Measurements from ENCODE around the gene PRSS3.
"Not testable (repeated sequence)": the region's sequence is repeated elsewhere in the genome, so short reads cannot be mapped to it uniquely, and the experiment has no call there.

PRSS3 gene

GRCh38 chr9:33818847-33819500 is 23.6 kb downstream of the PRSS3 start:
- DNase-seq = peak; percentile 54

- no peak for DNase-seq
Measured at GRCh38 chr9:33820231-33820745, 24.9 kb downstream of the PRSS3 start.

DNA sequence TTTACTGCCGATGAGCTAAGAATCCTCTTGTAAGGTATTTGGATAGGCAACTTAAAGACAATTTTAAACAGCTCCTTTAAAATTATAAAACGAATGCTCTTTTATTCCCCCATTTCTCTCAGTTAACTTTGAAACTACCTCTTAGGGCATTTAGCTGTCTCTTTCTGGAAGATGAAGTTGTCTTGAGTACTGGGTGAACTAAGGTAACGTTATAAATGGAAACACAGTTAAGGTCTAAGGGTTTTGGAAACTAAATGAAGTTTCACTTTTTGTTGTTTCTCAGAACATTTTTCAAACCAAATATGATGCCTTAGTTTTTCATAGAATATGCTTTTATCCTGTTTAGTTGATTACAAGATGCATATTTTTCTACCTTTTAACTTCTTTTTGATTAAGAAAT is 28.4 kb downstream of the PRSS3 start:
- DNase-seq = no peak

- not testable (repeated sequence) for DNase-seq
Measured at GRCh38 chr9:33827285-33827684, 31.9 kb downstream of the PRSS3 start.

DNA sequence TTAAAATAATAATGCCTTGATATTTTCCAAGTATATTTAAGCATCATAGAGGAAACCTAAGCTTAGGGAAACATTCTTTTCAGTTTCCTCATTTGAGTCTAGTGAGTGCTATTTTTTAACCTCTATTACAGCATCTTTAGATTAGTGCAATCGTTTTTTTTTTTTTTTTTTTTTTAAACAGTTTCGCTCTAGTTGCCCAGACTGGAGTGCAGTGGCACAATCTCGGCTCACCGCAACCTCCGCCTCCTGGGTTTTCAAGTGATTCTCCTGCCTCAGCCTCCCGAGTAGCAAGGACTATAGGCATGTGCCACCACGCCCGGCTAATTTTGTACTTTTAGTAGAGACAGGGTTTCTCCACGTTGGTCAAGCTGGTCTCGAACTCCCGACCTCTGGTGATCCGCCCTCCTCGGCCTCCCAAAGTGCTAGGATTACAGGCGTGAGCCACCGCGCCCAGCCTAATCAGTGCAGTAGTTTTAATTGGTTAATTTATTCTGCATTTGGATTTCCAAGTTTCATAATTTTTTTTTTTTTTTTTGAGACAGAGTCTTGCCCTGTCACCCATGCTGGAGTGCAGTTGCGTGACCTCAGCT is 34.4 kb downstream of the PRSS3 start:
- DNase-seq = not testable (repeated sequence)

DNA sequence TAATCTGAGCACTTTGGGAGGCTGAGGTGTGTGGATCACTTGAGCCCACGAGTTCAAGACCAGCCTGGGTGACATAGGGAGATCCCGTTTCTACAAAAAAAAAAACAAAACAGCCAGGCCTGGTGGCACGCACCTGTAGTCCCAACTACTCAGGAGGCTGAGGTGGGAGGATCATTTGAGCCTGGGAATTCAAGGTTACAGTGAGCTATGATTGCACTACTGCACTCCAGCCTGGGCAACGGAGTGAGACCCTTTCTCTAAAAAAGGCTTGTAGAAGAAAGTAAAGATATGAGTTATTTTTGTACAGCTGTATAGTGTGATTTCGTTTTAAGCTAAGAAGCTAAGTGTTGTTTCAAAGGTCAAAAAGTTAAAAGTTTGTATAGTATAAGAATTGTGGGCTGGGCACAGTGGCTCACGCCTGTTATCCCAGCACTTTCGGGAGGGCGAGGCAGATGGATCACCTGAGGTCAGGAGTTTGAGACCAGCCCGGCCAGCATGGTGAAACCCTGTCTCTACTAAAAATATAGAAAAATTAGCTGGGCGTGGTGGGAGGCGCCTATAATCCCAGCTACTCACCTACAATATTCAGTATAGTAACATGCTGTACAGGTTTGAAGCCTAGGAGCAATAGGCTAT is 40.4 kb downstream of the PRSS3 start:
- DNase-seq = no peak

DNA sequence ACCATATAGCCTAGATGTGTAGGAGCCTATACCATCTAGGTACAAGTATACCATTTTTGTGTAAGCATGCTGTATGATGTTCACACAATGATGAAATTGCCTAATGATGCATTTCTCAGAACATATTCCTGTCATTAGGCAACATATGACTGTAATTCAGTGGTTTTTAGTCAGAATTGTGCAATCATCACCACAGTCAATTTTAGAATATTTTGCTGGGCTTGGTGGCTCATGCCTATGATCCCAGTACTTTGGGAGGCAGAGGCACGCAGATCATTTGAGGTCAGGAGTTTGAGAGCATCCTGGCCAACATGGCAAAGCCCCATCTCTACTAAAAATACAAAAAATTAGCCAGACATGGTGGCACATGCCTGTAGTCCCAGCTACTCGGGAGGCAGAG is 40.9 kb downstream of the PRSS3 start:
- peak; percentile 94 for DNase-seq

- no peak for DNase-seq
Measured at GRCh38 chr9:33837138-33837537, 41.8 kb downstream of the PRSS3 start.

DNA sequence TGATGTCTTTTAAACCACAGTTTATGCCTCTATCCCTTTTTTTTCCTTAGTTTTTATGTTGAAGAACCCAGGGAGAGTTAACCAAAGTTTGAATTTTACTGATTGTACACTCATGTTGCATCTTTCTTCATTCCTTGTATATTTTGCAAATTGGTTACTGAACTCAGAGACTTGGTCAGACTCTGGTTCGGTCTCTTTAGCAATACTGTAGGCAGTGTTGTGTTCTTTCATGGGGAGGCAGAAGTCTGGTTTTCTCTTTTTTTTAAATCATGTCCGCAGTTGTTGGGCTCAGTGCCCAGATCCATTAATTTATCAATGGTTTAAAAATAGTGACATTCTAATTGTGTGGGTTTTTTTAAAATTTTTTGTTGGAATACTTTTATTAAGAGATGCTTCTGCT is 45.0 kb downstream of the PRSS3 start:
- DNase-seq = no peak

DNA sequence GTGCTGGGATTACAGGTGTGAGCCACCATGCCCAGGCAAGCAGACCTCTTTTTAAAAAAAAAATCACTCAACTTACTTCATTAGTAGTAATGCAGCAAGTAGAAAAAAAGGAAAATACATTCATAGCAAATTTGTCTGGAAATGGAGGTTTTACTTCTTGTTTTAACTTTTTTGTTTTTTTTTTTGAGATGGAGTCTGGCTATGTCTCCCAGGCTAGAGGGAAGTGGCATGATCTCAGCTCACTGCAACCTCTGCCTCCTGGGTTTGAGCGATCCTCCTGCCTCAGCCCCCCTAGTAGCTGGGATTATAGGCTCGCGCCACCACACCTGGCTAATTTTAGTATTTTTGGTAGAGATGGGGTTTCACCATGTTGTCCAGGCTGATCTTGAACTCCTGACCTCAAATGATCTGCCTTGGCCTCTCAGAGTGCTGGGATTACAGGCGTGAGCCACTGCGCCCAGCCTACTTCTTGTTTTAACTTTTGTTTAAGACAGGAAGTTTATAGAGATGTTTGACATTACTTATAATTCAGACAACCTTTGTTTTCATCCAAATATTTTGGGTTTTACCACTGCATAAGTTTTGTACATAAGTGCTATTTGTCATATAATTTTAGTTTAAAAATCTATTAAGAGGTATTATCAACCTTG is 48.1 kb downstream of the PRSS3 start:
- no peak for DNase-seq

GRCh38 chr9:33846231-33846630 is 50.9 kb downstream of the PRSS3 start:
- DNase-seq = no peak

GRCh38 chr9:33847894-33848205 is 52.5 kb downstream of the PRSS3 start:
- DNase-seq = not testable (repeated sequence)
